ENCODE data around the gene USHBP1.
"Not testable (repeated sequence)": the region's sequence is repeated elsewhere in the genome, so short reads cannot be mapped to it uniquely, and the experiment has no call there.

The USHBP1 gene

GRCh38 chr19:17303167-17303939 is 38.8 kb upstream of the USHBP1 start, which contains the start of gene ABHD8:
ABHD8 (minus strand) TSS chr19:17303425; CDS start chr19:17301616, 1,809 bp downstream.
- TF ChIP-seq, protein P1, sequence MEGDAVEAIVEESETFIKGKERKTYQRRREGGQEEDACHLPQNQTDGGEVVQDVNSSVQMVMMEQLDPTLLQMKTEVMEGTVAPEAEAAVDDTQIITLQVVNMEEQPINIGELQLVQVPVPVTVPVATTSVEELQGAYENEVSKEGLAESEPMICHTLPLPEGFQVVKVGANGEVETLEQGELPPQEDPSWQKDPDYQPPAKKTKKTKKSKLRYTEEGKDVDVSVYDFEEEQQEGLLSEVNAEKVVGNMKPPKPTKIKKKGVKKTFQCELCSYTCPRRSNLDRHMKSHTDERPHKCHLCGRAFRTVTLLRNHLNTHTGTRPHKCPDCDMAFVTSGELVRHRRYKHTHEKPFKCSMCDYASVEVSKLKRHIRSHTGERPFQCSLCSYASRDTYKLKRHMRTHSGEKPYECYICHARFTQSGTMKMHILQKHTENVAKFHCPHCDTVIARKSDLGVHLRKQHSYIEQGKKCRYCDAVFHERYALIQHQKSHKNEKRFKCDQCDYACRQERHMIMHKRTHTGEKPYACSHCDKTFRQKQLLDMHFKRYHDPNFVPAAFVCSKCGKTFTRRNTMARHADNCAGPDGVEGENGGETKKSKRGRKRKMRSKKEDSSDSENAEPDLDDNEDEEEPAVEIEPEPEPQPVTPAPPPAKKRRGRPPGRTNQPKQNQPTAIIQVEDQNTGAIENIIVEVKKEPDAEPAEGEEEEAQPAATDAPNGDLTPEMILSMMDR (IDR thresholded peaks at IDR 0.05; ENCODE audit: low read depth, low read length, missing control alignments): peak; percentile 27
- DNase-seq (ENCODE audit: extremely low read depth, low read depth): peak; percentile 78
- H3K4me3 ChIP-seq (replicated peaks; ENCODE audit: low read depth, low read length): peak within 1 kb of the TSS; percentile 43

DNA sequence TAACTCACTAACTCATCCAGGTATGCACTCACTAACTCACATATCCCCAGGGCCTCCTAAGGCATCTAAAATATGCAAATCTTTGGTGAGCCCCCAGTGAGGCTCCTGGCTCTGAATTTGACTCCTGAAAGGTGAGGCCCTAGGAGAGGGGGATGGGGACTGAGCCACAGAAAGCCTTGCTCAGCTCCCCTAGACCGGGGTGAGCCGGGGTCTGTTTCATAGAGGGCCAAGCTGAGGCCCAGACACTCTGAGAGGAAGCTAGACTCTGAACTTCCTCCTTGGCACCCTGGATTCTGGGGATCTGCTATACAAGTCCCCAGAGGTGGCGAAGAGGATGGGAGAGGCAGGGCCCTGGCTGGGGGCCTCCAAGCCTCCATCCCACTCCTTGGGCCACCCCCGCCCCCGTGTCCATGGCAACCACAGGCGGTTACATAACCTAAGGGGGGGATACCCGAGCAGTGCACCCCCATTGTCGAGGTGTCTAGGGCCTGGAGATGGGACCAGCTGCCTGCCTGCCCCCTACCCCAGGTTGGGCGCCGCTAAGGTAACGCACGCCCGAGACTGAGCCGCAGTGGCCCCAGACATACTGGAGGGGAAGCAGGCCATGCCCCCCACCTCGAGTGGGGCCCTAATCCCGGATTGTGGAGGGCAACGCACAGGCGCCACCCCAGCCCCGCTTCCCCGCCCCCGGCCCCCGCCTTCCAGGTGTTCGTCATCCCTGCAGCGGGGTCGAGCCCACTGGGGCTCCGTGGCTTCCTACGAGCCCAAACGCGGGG is 38.0 kb upstream of the USHBP1 start:
- DNase-seq (ENCODE audit: extremely low read depth, low read depth): no peak
- peak overlapping the region; percentile 43 for H3K4me3 ChIP-seq (replicated peaks; ENCODE audit: low read depth, low read length)
- TF ChIP-seq, protein P1 (IDR thresholded peaks at IDR 0.05; ENCODE audit: low read depth, low read length, missing control alignments): no peak

DNA sequence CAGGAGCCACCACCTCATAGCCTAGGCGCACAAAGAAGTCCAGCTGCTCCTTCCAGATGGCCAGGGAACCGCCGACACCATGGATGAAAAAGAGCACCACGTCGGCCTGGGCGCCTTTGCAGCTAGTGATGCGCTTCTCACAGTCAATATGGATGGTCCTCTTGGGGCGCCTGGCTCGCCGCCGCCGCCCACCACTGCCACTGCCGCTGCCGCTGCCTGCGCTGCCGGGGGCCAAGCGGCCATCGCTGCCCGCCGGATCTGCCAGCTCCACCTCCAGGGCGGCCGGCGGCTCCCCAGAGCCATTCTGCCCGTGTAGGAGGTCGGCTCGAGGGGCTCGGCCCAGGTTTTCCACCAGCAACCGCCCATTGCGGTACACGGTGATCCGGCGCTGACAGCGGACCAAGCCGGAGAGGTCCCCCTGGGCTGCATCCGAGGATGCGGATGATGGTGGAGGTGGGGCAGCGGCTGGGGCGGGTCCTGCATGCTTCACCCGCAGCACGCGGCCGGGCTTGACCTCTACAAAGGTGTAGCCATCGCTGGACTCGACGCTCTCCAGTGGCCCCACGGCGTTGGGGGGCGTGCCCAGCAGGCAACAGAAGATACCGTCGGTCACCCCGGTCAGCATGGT is 36.6 kb upstream of the USHBP1 start:
- no peak overlapping the region for H3K4me3 ChIP-seq (replicated peaks; ENCODE audit: low read depth, low read length)
- DNase-seq (ENCODE audit: extremely low read depth, low read depth): no peak
- TF ChIP-seq, protein P1 (IDR thresholded peaks at IDR 0.05; ENCODE audit: low read depth, low read length, missing control alignments): no peak

GRCh38 chr19:17296976-17297375 is 32.4 kb upstream of the USHBP1 start:
- TF ChIP-seq, protein P1 (IDR thresholded peaks at IDR 0.05; ENCODE audit: low read depth, low read length, missing control alignments): no peak
- H3K4me3 ChIP-seq (replicated peaks; ENCODE audit: low read depth, low read length): no peak overlapping the region
- DNase-seq (ENCODE audit: extremely low read depth, low read depth): no peak

GRCh38 chr19:17296273-17296672 is 31.7 kb upstream of the USHBP1 start:
- H3K4me3 ChIP-seq (replicated peaks; ENCODE audit: low read depth, low read length): no peak overlapping the region
- DNase-seq (ENCODE audit: extremely low read depth, low read depth): no peak
- TF ChIP-seq, protein P1 (IDR thresholded peaks at IDR 0.05; ENCODE audit: low read depth, low read length, missing control alignments): no peak

DNA sequence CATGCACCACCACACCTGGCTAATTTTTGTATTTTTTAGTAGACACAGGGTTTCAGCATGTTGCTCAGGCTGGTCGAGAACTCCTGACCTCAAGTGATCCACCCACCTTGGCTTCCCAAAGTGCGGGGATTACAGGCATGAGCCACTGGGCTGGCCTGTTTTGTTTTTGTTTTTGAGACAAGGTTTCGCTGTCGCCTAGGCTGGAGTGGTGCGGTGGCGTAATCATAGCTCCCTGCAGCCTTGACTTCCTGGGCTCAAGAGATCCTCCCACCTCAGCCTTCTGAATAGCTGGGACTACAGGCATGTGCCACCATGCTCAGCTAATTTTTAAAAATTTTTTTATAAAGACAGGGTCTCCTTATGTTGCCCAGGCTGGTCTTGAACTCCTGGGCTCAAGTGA is 31.0 kb upstream of the USHBP1 start:
- H3K4me3 ChIP-seq (replicated peaks; ENCODE audit: low read depth, low read length): not testable (repeated sequence)

More for the DNA sequence above, 31.0 kb upstream of the USHBP1 start:
- not testable (repeated sequence) for DNase-seq (ENCODE audit: extremely low read depth, low read depth)
